ENCODE data around the gene RBMY1J.
"Not testable (repeated sequence)": the region's sequence is repeated elsewhere in the genome, so short reads cannot be mapped to it uniquely, and the experiment has no call there.

RBMY1J gene

GRCh38 chrY:22403110-22403509 lies at the start of gene RBMY1J:
Gene RBMY1J, plus strand, starts transcription at chrY:22403410. Its CDS starts 2,038 bp downstream, at chrY:22405448.
- not testable (repeated sequence) for DNase-seq

- no peak for DNase-seq
Observed at GRCh38 chrY:22367416-22367815, 35.8 kb upstream of the RBMY1J start.

GRCh38 chrY:22370623-22371022 lies 32.6 kb upstream of the RBMY1J start:
- no peak for DNase-seq

GRCh38 chrY:22373494-22373893 lies 29.7 kb upstream of the RBMY1J start:
- no peak for DNase-seq

- not testable (repeated sequence) for DNase-seq
Observed at GRCh38 chrY:22444718-22445396, 41.6 kb downstream of the RBMY1J start.

GRCh38 chrY:22455522-22455921 lies 52.3 kb downstream of the RBMY1J start:
- not testable (repeated sequence) for DNase-seq

GRCh38 chrY:22461962-22462361 lies 58.8 kb downstream of the RBMY1J start:
- not testable (repeated sequence) for DNase-seq
